ENCODE data around the gene MUS81.

Gene MUS81

DNA sequence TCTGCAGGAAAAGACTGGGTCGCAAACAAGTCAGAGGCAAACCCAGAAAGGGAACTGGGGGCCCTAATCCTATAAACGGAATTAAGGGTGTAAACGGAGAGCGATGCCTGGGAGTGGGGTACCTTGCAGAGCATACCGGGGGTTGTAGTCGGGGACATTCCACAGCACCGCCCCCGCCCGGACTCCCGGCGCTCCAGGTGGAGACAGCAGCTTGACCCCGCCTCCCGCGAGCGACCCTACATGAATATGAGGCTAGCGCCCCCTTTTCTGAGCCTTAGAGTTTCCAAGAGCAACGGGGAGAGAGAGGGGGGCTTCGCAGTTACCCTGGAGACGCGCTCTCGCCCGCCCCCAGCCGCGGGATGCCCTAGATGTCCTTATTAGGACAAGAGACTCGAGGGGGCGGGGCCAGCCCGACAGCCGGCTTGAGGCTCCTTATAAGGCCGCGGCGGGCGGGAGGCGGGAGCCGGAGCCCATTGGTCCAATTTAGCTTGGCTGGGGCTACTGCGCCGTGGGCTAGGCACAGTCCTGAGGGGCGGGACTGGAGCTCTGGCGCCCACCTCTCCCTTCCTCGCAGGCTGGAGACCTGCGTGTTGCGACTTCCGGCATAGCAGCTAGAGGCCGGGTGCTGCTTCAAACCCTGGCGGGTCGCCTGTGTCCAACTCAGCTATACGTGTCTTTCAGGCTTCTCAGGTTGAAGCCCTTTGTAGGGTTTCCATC lies 980 bp upstream of the MUS81 start:
- peak; percentile 86 for DNase-seq (ENCODE audit: low read depth, low spot score)

DNA sequence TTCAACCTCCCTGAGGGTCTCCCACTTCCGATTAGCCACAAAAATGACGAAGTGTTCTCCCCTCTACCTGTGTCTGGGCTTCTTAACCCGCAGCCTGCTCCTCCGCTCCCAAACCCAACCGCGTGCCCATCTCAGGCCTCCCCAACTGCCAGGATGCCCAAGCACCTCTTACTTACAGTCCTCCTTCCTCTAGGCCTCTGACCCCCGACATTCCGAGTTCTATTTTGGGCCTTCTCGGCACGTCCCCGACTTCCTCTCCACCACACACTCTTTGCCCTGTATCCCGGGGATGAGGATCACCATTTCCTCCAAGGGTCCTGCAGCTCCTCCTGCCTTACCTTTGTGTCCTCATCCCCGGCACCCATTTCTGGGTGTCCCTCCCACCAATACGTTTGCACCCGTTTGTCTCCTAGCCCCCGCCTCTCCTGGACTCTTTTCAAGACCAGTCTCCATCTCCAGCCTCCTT lies 388 bp upstream of the MUS81 start:
- DNase-seq (ENCODE audit: low read depth, low spot score), result no peak

DNA sequence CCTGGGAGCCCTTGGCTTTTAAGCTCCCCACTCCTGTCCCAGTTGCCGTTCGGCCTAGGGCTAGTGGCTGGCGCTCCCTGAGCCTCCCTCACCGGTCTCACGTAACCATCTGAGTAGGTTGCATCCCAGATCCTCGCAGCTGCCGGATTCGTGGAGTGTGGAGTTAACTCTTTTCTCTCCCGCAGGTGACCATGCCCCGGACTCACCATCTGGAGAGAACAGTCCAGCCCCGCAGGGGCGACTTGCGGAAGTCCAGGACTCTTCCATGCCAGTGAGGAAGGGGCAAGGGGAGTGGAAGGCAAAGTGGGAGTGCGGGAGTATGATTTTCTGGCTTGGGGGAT lies 902 bp downstream of the MUS81 start:
- DNase-seq (ENCODE audit: low read depth, low spot score), result no peak

DNA sequence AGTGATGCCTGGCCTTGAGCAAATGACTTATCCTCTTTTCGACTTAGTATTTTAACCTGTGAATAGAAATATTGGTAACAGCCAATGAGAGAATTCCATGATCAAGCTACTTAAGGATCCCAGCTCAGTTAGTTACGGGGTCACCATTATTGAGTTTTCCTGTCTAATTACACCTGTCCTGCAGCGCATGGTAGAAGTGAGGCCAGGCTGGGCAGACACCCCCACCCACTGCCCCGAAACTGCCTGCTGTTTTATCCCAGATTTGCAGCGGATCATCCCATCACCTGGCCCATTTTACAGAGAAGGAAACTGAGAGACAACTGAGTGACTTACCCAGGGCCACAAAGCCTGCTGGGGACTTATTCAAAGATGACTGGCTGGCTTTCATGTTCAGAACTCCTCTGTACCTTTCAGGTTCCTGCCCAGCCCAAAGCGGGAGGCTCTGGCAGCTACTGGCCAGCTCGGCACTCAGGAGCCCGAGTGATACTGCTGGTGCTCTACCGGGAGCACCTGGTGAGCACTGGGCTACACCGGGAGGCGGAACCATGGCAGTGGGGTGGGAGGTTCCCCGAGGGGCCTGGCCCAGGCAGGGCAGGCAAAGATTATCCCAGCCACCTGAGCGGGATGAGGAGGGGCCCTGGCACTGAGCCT lies 1.4 kb downstream of the MUS81 start:
- no peak for DNase-seq (ENCODE audit: low read depth, low spot score)

DNA sequence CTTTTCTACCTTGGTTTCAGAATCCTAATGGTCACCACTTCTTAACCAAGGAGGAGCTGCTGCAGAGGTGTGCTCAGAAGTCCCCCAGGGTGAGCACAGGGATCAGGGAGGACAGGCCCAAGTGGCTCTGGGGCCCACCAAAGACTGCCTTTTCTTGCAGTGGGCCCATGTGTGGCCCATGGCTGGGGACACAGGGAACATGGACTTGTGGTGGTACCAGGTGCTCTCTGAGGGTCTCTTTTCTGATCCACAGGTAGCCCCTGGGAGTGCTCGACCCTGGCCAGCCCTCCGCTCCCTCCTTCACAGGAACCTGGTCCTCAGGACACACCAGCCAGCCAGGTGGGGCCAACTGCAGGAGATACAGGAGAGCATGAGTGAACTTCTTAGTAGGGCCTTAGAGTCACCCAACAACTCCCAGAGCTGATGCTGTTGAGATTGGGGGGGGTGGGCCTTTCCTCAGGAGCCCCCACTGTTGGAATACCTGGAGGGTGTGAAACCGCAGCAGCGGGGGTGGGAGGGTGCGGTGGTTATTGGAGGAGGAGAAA lies 2.0 kb downstream of the MUS81 start:
- DNase-seq (ENCODE audit: low read depth, low spot score), result no peak

DNA sequence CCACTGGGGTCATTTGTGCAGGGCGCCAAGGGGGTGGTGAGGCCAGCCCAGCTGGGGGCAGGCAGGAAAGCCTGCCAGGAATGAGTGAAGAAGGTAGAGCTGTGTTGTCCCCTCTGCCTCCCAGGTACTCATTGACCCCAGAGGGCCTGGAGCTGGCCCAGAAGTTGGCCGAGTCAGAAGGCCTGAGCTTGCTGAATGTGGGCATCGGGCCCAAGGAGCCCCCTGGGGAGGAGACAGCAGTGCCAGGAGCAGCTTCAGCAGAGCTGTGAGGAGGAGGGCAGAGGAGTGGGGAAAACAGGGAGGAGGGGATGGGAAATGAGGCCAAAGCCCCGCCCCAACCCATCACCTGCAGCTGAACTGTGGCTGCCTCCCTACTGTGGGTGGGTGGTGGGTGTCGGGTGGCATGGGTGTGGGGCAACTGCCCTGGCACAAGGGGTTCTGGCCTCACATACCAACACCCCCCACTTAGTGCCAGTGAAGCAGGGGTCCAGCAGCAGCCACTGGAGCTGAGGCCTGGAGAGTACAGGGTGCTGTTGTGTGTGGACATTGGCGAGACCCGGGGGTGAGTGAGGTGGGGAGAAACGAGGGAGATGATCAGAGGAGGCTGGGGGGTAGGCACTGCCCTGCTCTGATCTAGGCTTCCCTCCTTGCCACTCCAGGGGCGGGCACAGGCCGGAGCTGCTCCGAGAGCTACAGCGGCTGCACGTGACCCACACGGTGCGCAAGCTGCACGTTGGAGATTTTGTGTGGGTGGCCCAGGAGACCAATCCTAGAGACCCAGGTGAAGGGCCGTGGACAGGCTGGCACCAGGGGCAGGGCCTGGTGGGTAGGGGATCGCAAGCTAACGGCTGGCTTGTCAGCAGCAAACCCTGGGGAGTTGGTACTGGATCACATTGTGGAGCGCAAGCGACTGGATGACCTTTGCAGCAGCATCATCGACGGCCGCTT lies 3.0 kb downstream of the MUS81 start:
- no peak for DNase-seq (ENCODE audit: low read depth, low spot score)

DNA sequence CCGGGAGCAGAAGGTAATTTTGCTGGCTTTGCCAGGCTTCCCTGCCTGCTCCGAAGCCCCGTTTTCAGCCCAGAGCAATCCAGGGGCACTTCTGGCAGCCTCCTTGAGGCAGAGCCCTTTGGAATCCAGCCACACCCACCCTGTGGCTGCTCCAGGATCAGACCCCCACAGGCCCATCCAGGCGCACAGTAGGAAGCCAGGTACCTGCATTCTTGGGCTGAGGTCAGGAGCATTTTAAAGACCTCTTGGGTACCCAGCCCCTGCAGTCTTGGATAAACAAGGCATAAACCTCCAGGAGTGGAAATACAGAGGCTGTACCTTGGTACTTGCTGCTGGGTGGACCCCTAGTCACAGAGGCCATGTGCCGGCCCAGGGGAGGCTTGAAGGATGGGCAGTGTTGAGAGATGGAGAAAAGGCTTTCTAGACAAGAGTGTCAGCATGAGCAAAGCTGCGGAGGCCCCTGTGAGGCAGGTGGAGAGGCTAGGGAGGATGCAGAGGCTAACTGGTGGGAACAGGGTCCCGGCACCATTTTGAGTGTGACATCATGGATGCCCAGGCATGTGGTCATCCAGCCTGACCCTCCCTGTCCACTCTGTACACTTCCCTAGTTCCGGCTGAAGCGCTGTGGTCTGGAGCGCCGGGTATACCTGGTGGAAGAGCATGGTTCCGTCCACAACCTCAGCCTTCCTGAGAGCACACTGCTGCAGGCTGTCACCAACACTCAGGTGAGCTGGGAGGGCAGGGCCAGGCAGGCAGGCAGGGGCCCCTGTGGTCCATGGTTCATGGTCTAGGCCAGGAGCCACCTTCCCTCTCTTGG lies 3.9 kb downstream of the MUS81 start:
- DNase-seq (ENCODE audit: low read depth, low spot score), result no peak

DNA sequence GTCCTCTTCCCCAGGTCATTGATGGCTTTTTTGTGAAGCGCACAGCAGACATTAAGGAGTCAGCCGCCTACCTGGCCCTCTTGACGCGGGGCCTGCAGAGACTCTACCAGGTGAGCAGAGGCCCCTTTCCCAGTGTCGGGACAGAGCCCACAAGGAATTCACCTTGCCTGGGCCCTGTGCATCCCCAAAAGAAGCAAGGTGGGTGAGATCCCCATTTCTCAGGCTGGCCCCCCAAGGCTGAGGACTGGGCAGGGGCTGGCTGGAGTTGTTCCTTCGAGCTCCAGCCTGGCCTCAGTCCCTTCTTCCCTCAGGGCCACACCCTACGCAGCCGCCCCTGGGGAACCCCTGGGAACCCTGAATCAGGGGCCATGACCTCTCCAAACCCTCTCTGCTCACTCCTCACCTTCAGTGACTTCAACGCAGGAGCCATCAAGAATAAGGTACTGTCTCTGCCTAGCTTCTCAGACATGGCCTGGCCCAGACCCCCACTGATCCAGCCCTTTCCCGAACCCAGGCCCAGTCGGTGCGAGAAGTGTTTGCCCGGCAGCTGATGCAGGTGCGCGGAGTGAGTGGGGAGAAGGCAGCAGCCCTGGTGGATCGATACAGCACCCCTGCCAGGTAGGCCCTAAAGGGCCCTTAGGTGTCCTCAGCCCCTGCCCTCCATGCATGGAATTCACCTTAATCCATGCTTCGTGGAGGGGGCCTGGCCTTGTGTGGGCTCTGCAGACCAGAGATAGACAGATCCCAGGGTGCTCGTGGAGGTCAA lies 4.7 kb downstream of the MUS81 start:
- no peak for DNase-seq (ENCODE audit: low read depth, low spot score)

DNA sequence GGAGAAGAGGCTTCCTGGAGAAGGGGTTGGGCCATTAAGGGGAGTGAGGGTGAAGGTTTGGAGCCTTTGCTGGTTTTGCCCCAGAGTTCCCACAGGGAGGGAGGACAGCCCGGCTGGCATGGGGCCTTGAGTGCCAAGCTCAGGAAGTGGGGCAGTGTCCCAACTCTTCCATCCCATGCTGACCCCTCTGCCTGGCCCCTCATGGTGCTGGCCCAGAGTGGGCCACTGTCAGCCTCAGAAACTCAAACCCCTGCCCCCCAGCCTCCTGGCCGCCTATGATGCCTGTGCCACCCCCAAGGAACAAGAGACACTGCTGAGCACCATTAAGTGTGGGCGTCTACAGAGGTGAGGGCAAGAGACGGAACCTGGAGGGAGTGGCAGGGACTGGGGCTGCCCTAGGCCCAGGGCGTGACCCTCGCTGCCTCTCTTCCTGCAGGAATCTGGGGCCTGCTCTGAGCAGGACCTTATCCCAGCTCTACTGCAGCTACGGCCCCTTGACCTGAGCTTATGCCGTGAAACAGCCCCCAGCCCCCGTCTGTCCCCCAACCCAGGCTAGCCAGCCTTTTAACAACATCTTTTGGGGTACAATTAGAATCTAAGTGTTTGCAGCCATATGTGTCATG lies 5.4 kb downstream of the MUS81 start:
- DNase-seq (ENCODE audit: low read depth, low spot score), result no peak

DNA sequence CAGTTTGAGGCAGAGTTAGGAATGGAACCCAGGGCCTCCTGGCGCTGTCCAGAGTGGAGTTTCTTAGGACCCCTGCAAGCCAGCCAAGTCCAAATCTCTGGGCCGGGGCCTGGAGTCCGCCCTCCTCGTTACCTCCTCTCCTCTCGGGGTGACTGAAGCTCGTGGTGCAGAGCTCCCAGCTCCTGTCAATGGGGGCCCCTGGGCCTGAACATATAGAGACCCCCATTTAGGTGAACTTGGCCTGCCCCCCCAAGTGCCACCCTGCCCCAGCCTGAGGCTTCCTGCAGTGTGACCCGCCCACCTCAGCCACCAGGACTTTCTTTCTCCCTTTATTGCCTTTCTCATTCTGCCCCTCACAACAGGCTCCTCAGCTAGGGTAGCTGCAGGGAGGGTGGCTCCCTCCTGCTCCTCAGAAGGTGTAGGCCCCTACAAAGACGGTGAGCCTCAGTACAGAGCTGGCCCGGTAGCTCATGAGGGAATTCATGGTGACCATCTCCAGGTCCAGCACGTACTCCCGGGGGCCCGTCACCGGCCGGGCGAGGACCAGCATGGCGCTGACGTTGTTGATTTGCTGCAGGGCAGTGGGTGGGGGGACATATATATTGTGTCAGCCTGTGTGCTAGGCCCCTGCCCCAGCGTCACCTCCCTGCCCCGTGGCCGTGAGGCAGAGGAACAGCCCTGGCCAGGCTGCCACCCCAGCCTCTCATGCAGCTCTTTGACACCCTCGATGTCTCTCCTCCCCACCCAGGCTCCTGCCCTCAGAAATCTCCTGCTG lies 6.5 kb downstream of the MUS81 start:
- no peak for DNase-seq (ENCODE audit: low read depth, low spot score)

DNA sequence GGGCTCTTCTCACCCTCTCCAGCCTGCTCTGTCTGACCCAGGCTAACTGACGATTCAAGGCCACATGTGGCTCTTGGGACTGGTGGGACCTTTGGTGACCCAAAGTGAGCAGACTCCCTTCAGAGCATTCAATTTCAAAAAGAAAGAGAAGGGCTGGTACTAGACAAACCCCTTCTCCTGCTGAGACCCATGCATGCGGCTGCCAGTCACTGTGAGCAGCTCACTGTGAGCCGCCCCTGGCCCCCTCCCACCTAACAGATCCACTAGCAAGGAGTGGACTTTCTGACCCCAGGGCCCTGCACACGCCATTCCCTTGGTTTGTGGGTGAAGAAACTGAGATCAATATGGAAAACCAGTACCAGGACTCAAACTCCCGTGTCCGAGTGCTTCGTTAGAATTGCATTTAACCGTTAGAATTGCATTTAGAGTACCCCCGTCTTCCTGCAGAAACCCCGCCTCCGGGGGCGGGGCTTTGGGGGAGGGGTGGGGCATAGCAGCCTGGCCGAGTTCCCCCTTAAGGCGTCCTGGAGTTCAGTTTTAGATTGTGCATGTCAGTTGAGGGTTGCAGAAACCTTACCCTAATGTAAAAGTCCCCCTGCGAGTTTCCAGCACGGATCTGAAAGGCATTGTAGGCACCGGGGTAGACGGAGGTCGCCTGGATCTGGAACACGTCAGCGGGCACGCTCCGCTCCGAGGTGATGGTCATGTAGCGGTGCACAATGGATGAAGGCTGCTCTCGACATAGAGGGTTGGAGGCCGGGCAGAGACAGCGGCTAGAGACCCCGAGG lies 7.2 kb downstream of the MUS81 start:
- DNase-seq (ENCODE audit: low read depth, low spot score), result no peak

DNA sequence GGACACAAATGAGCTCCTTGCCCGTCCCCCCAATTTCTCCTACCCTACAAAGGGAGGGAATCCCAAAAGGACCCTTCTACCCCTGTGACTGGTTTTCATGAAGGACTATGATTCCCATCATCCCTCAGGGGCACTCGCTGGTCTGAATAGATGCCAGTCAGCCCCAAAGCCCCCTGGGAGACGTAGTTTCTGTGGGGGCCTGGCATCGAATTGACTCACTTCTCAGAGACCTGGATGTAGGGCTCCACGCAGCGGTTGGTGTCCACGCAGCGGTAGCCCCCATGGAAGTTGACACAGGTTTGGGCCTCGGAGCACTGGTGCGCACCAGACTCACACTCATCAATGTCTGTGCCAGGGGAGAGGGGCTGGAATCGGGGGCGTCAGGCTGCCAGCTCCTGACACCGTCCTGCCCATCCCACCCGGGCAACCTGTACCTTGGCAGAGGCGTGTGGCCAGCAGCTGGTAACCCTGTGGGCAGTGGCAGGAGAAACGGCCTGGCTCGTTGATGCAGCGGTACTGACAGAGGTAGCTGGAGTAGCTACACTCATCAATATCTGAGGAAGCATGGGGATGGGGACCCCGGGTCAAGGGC lies 7.9 kb downstream of the MUS81 start:
- DNase-seq (ENCODE audit: low read depth, low spot score), result no peak

DNA sequence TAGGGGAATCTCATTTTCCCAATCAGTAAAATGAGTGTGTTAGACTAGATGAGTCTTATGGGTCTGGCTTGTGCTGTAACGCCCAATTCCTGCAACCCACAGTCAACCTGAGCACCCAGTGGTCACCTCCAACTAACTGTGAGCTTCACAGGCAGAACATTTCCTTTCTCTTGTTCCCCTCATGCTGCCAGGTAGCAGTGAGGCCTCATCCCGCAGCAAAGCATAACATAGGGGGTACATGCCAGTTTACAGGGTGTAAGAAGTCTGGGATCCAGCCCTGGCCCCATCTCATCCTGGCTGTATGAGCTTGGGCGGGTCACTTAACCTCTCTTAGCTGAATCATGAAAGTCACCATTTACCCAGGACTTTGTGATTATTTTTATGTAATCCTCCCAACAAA lies 8.7 kb downstream of the MUS81 start:
- no peak for DNase-seq (ENCODE audit: low read depth, low spot score)

DNA sequence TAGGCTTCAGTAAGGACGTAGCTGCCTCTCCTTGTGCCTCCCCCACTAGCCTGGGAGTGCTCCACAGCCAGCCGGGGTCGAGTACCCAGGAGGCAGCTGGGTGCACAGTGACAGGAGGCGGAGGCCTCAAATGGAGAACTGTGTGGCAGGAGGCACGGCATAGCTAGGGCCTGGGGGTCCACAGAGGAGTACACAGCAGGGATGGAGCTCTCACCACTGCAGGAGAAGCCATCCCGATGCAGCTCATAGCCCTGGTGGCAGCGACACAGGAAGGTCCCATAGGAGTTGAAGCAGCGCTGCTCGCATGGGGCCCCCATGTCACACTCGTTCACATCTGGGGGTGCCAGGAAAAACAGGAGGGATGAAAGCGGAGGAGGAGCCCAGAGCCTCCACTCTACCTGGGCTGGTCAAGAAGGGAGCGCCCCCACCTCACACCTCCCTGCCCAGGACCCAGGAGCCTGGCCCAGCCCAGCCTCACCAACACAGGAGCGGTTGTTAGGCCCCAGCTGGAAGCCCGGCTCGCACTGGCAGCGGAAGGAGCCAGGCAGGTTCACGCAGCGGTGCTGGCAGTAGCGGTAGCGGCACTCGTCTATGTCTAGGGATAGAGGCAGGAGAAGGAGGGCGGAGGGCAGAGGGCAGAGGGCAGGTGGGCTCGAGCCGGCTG lies 9.5 kb downstream of the MUS81 start:
- no peak for DNase-seq (ENCODE audit: low read depth, low spot score)

DNA sequence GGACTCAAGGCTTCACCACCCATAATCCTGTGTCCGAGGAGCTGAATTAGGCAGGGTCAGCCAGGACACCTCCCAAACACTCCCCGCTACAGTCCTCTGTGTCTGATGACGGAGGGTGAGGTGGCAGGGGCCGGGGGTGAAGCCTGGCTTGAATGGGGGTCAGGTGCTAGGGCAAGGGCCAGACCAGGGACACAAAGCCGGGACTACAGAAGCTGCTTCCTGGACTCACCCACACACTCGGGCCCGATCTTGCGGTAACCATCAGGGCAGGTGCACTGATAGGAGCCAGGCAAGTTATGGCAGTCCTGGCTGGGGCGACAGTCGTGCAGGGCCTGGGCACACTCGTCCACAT lies 10.1 kb downstream of the MUS81 start:
- no peak for DNase-seq (ENCODE audit: low read depth, low spot score)

DNA sequence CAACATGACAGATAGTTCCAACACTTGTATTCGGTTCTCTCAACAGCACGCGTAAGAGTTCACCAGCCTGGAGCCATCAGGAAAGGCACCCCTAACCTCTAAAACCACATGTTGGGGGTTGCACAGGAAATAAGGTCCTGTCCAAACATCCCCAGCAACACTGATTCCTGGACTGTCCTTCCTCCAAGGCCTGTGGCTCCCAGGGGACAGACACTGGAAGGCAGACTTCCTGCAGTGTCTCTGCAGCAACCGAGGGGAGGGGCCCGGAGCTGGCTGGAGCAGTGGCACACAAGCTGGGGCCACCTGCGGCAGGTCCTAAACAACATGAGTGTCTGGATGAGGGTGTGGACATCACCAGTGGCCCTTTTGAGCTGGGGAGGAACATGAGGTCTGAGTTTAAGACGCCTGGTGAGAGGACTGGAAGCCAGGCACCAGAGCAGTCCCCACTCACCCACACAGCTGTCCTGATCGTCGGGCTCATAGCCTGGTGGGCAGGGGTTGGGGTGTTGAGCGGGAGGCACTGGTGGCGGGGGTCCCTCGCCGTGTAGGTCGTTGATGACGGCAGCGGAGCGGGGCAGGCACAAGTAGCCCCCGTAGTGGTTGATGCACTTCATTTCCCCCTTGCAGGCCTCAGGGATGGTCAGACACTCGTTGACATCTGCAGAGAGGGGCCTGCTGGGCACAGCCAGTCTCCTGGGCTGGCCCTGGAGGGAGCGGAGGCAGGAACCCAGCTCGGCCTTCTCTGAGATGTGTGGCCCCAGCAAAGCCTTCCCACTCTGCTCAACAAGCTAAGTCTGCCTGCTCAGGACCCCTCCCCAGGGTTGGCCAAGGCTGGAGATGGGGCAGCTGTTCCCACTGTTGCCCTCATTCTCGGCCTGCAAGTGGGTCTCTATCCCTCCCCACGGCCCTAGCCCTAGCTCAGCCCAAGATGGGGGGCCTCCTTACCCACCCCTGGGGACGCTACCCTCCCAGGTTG lies 10.8 kb downstream of the MUS81 start:
- no peak for DNase-seq (ENCODE audit: low read depth, low spot score)
